LNCAP (cell line): Measurements from ENCODE around the gene SLC23A3.

Experiments
- TF ChIP-seq, protein P1 (sequence below): fragments of 450-650 bp; IDR thresholded peaks from 2 replicates; pipeline ENCODE4 v1.5.1; 2017; ENCODE audit warnings: mild to moderate bottlenecking

SLC23A3 gene

DNA sequence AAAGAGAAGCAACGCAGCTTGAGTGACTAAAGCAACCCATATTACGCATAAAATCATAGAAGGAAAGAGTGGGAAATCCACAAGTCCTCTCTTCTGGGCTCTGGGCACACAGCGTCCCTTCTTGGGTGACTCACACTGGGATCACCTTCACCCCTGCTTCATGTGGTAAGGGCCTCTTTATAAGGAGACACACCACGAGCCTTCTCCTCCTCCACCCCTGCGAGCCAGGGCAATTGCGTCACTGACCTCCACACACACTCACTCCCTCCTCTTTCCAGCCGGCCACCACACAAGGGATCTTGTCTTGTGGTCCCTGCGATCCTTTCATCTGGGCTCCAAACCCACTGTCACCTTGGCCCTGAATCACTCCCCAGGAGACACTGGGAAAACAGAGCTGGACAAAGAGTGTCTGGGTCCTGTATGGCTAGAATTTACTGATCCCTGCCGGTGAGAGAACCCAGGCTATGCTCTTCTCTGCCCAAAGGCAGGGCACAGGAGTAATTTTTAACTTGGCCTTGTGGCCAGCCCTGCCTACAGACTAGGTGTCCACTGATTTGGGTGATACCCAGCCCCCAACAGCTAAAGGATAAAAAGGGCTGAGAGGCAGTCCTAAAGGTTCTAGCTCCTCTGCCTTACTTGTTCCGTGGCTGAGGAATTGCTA is 44.5 kb downstream of the SLC23A3 start:
- TF ChIP-seq, protein P1, sequence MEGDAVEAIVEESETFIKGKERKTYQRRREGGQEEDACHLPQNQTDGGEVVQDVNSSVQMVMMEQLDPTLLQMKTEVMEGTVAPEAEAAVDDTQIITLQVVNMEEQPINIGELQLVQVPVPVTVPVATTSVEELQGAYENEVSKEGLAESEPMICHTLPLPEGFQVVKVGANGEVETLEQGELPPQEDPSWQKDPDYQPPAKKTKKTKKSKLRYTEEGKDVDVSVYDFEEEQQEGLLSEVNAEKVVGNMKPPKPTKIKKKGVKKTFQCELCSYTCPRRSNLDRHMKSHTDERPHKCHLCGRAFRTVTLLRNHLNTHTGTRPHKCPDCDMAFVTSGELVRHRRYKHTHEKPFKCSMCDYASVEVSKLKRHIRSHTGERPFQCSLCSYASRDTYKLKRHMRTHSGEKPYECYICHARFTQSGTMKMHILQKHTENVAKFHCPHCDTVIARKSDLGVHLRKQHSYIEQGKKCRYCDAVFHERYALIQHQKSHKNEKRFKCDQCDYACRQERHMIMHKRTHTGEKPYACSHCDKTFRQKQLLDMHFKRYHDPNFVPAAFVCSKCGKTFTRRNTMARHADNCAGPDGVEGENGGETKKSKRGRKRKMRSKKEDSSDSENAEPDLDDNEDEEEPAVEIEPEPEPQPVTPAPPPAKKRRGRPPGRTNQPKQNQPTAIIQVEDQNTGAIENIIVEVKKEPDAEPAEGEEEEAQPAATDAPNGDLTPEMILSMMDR: no peak

DNA sequence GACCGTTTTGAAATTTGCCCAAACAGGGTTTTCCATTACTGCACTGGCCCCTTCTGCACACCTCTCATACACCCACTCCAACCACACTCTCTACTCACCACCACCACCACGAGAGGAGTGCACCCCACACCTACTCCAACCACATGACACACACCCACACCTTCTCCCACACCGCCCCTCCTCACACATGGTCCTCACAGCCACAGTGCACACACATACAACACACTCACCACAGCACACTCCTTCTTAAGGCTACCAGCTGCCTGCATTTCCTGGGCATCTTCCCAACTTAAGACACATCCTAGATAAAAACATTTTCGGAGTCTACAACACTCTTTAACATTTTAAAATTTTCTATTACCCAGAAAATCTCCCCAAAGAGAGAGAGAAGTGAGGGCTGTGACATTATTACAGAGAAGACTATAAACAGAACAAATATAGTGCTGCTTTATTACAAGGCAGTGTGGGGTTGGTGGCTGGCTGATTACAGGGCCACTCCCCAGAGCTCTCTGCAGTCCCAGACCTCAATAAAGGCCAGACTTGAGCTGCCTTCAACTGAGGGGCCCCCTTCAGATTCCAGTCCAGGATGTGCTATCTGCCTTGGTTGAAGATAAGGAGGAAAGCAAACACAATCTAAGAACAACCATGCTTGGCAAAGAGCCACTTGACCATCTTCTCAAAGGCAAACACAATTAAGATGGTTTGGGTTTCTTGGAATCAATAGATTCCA is 45.3 kb downstream of the SLC23A3 start:
- TF ChIP-seq, protein P1: no peak

DNA sequence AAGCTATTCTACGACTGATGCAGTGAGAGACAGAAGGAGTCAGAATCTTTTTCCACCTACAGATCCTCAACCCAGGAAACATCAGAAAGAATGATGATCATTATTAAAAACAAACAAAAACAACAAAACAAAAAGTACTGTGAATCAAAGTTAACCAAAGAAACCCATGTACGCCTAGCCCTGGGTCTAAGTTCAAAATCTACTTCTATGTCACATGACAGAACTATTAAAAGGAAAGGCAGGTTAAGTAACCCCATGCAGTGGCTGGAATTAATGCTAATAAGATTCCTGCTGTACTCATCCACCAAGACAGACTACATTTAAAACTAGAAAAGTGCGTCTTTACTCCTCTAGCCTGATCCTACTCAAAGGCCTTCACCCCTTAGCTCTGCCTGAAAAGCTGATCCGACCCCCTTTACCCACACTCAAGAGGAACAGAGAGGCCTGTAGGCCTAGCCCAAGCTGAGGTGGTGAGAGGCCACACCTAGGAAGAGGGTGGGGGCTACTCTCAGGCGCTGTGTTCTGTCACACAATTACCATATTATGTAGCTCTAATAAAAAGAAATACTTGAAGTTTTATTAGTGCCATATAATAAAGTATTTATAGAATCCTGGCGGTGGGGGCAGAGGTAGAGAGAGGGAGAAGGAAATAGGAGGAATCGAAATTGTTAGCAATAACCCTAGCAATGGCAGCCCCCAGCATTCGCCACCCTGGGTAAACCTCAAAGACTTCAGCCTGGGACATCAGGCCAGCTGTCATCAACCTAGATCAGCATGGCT is 46.3 kb downstream of the SLC23A3 start:
- TF ChIP-seq, protein P1: no peak

DNA sequence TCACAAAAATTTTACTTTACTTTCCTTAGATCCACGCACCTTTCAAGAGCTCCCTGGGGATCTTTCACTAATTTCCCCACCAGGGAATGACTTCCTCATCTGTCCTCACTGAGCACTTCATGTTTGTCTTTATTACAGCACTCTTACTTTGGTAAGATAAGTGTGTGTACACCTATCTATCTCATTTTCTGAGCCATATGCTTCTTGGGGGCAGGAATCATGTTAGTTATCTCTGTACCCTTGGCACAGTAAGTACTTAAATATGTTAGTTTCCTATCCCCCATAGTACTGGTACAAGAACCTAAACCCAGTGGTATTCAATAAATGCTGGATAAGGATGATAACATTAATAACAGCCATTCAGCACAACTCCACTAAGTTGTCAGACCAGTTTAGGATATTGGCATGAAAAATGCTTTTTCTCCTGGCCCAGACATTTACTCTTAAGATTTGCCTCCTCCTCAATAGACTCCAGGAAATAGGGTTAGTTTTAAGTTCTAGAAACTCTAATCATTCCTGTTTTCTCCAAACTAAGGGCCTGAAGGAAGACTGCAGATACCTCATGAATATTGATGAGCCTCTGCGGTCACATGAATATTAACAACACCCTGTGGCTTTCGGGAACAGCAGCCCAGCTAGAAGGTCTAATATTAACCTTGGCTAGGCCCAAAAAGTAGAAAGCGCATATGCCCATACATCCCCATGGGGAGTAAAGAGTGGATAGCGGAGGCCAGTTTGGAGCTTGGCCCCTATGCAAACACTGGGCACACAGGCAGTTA is 47.4 kb downstream of the SLC23A3 start:
- TF ChIP-seq, protein P1: no peak

DNA sequence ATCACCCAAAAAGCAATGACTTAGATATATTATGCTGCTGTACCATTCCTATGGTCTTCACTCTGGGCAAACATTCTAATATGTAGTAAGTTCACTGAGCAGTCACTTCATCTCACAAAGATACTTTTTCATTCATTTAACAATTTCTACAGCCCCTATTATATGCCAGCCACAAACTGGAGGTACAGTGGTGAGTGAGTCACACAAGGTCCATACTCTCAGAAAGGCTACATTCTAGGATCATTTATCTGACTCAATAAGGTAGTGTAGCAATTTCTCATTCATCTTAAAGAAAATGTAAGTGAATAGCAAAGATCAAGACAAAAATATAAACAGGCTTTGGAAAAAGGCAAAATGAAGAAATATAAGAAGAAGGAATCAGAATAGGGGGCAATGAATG is 49.7 kb downstream of the SLC23A3 start:
- TF ChIP-seq, protein P1: no peak

DNA sequence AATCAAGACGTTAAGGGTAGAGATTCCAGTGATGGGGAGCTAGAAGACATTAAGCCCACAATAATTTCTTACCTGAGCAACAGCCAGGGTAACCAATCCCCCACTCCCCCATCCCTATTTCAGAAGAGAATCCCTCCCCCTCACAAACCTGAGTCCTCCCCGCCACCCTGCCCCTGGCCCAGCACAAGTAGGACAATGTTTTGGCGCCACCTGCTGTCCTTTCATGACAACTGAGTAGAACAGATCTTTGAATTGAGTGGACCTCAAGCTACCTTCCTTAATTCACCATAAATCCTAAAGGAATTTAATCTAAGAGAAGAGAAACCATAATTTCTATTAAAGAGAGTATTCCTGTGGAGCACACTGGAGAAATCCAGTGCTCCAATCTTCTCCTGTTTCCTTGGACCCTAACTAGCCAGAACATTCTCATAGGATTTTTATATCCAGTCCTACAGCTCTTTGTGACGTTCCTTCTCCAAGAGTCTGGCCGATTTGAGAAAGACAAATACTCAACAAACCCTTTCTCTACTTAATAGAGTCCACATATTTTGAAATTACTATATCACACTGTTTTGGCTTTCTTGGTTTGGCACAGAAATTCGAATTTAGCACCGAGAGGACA is 50.3 kb downstream of the SLC23A3 start:
- TF ChIP-seq, protein P1: peak; percentile 73

DNA sequence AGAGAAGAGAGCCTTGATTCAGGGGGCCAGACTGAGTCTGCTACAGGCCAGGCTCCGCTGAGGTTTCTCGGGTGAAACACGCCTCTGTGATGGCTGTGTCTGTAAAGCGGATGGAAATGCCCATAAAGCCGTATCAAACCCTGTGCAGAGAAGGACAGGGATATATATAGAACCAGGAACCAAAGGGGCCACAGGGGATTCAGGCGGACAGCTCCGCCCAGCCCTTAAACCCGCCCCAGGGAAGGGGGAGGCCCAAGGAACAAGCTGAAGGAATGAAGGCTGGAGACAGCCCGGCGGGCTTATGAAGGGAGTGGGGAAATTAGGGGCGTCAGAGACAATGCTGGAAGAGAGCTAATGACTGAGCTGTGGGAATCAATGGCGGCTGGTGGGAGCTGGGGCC is 51.3 kb downstream of the SLC23A3 start:
- TF ChIP-seq, protein P1: no peak
